Activated CD8-positive, alpha-beta memory T cell treated with anti-CD3 and anti-CD28 coated beads, Interleukin-2, amount 50 U/mL, for 4 hours (primary cell): ENCODE results near the gene ADGRD1.

Source experiments
- DNase-seq: peaks from one replicate; pipeline ENCODE4 v3.0.0-alpha.2; 2020

Gene ADGRD1

GRCh38 chr12:130967636-130968035 lies 13.9 kb downstream of the ADGRD1 start:
- DNase-seq, result no peak

DNA sequence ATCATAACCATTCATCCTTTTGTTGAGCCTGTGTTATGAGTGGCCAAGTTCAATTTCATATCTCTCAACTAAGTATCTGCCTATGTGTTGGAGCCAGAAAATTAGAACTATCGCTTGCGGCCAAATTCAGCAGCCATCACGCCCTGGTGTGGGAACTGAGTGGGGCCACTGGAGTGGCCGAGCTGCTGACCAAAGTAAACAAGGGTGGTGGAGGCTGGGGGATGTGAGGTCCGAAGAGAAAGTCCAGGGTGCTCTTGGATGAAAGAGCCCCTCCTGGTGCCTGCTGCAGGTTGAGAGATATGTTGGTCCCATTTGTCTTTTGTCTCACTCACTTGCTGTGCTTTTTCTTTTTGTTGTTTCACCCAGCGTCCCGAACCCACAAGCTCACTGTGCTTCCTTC lies 14.9 kb downstream of the ADGRD1 start:
- DNase-seq, result no peak

GRCh38 chr12:130969223-130969622 lies 15.5 kb downstream of the ADGRD1 start:
- no peak for DNase-seq

DNA sequence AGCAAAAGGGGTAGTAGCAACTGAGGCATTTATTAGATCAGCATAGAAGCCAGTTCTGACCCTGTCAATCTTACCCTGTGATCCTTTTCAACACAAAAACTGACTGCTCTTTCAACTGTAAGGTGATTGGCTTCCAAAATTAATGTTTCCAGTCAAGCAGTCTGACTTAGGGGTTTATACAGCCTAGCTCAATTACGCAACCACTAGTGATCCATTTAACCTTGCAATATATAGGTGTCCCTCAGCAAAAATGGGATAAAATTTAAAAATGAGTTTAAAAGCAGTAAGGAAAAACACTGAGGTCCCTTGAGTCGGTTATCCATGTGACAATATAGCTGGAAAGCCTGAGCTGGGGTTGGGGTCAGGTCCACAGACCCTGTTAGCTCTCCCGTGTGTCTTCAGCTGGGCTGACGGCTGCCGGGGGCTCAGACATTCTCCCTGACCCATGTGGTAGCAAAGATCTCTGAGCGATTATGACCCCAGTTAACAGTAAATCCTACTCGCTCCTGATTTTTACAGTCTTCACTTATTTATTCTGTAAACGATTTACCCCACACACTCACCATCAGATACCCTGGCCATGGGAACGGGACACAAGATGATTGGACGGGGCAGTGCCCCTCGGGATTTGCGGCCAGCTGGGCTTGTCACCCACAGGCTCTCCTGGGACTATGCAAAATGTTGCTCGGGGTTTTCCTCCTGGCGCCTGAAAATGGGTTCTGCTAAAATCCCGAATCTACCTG lies 16.6 kb downstream of the ADGRD1 start:
- no peak for DNase-seq

- no peak for DNase-seq
Observed at GRCh38 chr12:130970908-130971233, 17.2 kb downstream of the ADGRD1 start.

- no peak for DNase-seq
Observed at GRCh38 chr12:130971925-130972585, 18.3 kb downstream of the ADGRD1 start.

DNA sequence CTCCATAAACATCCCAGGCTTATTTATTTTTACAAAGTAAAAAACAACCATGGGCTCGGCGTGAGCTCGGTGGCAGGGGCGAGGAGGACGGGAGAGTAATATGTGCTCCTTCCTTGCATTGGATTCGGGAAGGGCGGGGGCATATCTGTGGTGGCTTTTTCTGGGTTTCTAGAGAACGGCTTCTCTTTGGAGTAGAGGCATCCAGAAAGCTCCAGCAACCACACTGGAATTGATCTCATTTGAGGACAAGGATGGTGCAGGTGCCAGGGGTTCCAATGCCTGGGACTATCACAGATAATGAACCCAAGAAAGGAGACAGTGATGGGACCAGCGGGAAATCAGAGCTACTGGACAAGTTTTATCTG lies 18.9 kb downstream of the ADGRD1 start:
- no peak for DNase-seq

- DNase-seq, result no peak
Observed at GRCh38 chr12:130973109-130973508, 19.4 kb downstream of the ADGRD1 start.

GRCh38 chr12:130973906-130974305 lies 20.2 kb downstream of the ADGRD1 start:
- no peak for DNase-seq

GRCh38 chr12:130975116-130975515 lies 21.4 kb downstream of the ADGRD1 start:
- no peak for DNase-seq

DNA sequence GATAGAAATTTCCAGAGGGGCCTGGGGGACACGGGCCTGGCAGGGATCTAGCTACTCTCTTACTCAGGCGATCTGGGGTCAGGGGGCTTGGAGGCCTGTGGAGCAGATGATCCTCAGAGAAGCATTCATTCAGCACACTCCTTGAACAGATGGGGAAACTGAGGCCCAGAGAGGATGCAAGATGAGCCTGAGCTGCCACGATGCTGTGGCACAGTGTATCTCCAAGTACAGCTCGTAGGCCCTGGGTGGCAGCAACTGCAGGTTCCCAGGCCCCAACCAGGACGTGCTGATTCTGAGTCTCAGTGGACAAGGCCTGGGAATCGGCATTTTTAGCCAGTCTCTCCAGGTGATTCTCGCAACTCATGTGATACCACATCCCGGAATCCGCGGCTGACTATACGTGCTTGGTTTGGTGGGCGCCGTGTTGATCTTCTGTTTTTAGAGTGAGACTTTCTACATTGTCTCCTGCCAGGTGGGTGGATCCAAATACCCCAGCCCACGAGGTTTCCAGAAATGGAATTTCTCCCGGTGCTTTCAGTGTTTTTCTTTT lies 22.5 kb downstream of the ADGRD1 start:
- DNase-seq, result no peak

DNA sequence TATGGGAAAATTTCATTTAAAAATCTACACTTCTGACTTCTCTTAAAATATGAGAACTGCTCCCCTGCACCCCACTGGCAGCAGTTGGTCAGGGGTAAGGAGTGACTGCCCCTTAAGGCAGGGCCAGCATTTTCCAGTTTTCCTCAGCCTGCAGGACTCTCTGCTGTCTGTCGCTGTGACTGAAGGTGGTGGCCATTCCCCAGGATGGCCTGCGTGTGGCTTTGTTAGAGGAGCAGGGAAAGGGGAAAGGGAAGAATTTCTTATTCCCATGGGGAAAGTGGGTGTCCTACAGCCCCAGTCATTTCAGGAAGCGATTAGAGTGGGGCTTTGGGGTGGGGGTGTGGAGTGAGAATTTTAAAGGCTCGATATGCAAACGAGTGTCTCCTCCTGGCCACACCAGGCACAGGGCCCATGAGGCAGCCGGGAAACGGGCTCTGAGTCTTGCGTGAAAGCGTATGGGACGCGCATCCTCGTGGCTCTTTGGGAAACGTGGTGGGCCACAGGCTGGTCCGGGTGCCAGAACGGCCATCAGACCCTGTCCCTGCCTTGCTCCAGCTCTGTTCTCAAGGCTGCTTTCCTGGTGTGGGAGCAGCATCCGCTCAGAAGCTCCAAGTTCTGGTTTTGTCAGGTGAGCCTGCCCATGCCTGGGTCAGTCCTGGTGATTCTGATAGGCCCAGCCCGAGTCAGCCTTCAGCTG lies 23.5 kb downstream of the ADGRD1 start:
- no peak for DNase-seq

DNA sequence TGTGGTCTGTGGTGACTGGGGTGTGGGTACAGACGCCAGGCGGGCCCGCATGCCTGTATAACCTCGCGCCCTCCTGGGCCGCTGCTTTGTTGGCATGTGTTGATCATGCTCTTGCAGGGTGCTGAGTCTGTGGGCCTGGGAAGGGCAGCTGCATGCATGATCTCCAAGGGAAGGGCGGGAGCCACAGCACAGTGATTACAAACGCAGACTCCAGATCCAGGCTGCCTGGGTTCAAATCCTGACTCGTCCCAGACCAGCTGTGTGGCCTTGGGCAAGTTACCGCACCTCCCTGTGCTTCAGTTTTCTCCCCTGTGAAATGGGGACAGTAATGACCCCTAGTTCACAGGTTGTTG lies 24.0 kb downstream of the ADGRD1 start:
- no peak for DNase-seq

DNA sequence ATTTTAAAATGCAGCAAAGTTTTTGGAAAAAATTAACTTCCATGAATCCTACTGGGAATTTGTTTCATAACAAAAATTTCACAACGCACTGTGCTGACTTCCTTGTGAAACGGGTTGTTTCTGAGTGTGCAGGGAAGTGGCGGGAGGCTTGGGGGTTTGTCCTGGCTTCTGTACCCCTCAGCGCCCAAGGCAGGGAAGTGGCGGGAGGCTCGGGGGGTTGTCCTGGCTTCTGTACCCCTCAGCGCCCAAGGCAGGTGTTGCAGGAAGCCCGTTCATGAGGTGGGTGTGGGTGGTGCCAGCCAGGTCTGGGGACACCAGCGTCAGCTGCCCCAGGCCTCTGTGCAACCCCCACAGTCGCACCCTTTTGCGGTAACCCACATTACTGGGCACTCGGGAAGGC lies 25.1 kb downstream of the ADGRD1 start:
- DNase-seq, result no peak

DNA sequence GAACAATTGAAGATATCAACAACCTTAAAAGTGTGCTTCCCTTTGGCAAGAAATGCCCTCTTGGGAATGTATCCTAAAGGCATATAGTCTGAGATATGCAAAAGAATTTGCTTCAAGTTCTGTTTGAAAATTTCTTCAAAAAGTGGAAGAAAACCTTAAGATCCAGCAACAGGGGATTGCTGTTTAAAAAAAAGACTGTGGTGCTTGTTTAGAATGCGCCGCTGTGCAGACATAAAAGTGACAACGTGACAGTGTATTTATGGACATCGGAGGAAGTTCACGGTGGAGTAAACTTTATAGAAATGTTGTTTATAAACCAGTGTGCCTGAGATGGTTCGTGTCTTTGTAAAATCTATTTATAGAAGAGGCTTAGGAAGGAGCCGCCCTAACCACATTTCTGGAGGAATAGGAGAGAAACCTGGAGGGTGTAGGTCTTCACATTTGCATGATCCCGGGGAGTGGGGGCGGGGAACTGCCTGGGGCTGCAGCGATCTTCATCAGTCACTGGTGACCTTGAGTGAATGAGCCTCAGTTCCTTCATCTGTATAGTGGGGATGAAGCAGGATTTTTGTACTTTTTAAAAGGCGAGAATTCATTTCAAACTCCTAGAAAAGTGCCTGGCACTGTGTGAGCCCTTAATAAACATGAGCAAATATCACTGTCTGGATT lies 27.5 kb downstream of the ADGRD1 start:
- DNase-seq, result no peak

GRCh38 chr12:130981911-130982310 lies 28.2 kb downstream of the ADGRD1 start:
- DNase-seq, result no peak

GRCh38 chr12:130982565-130983225 lies 29.0 kb downstream of the ADGRD1 start:
- DNase-seq, result no peak

DNA sequence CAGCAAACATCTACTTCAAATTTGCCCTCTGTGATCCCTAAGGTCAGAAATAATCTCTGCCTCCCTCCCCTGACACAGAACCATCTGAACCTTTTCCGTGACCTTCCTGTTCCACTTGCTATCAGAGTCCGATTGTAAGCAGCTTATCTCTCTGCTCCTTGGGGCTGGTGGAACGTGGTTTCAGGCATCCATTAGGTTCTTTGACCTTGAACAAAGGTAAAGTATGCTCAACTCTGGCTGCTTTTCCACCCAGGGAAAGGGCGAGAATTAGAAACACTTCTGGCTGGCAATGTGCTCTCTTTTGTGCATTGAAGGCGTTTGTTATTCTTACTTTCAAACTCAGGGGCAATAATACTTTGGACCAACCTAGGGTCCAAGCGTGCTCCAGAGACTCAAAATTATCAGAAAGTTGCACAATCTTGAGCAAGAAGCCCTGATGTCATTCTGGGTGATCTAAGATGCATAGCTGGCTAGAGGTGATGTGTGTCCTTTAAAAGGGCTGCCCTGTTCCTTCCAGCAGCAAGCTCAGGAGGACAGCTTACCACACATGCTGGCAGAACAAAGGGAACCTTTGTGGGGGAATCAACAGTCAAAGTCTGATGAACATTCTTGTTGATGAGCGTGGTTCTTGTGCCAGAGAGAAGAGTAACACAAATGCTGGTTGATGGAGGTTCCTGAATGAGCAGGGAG lies 29.8 kb downstream of the ADGRD1 start:
- DNase-seq, result no peak

DNA sequence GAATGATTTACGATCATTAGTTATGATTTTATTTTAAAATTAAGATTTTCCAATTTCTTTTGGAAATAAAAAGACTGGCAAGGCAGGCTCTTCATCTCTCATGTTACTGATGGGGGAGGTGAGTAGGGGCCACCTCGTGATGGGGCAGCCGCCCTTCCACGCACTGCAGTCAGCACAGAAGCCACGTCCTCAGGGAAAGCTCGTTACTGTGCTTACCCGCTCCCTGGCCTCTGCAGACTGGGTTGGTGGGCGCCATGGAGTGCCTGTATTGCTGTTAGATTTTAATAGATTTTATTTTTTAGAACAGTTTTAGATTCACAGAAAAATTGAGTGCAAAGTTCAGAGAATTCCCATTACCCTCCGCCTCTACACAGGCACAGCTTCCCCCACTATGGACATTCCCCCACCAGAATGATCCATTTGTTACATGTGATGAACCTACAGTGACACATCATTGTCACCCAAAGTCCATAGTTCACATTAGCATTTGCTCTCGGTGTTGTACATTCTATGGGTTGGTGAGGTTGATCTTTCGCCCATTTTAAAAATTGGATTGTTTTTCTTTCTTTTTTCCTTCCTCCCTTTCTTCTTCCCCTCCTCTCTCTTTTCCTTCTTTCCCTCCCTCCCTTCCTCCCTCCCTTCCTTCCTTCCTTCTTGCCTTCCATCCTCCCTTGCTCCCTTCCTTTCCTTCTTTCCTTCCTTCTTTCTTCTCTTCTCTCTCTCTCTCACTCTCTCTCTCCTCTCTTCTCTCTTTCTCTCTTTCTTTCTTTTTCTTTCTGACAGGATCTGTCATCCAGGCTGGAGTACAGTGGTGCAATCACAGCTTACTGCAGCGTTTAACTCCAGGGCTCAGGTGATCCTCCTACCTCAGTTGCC lies 30.7 kb downstream of the ADGRD1 start:
- DNase-seq, result no peak

DNA sequence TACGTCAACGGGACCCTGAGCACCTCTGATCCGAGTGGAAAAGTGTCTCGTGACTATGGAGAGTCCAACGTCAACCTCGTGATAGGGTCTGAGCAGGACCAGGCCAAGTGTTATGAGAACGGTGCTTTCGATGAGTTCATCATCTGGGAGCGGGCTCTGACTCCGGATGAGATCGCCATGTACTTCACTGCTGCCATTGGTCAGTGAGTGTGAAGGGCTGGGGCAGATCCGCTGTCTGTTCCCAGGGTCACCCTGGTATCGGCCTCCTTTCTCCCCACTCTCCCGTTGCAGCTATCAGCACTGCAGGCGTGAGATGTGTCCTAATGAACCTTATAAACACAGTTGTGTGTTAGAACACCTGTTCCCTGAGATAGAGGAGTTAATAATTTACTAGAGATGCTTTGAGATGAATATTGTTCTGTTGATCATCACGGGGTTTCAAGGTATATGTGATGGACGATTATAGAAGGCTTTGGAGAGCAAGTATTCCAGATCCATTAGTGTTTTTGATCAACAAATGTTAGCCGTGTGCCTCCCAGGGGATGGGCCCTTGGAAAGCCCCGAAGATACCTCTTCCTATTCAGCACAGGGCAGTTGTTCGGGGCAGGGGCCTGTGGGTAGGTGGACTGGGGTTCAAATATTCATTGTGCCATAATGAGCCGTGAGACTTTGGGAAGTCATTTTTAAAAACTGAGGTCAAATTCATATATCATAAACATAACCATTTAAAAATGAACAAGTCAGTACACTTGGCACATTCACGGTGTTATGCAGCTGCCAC lies 33.6 kb downstream of the ADGRD1 start:
- DNase-seq, result no peak

DNA sequence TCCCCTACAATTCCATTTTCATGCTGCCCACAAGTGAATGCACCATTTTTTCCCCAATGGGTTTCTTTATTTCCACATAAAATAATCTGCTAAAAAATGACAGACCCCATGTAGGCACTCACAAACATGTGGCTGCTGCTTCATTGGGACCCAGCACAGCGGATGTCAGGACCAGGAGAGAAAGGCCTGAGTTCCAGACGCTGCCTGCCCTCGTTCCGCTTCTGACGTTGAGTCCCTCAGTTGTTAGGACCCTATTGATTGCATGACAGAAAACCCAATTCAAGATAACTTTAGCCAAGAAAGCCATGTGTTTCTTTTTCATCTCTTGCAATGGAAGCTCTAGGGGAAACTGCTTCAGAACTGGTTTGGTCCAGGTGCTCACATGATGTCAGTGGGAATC lies 34.6 kb downstream of the ADGRD1 start:
- DNase-seq, result no peak
